ENCODE data around the gene IGFBP5.
A peak's percentile ranks its signal among the peaks of the same experiment; 100 is the strongest.

The IGFBP5 gene

GRCh38 chr2:216687646-216688045 is 7.7 kb downstream of the IGFBP5 start:
- no peak for DNase-seq

- DNase-seq, result no peak
Observed at GRCh38 chr2:216687111-216687510, 8.2 kb downstream of the IGFBP5 start.

GRCh38 chr2:216685327-216685875 is 9.9 kb downstream of the IGFBP5 start:
- DNase-seq, result peak; percentile 35

- peak; percentile 92 for DNase-seq
Observed at GRCh38 chr2:216683846-216684245, 11.5 kb downstream of the IGFBP5 start.

DNA sequence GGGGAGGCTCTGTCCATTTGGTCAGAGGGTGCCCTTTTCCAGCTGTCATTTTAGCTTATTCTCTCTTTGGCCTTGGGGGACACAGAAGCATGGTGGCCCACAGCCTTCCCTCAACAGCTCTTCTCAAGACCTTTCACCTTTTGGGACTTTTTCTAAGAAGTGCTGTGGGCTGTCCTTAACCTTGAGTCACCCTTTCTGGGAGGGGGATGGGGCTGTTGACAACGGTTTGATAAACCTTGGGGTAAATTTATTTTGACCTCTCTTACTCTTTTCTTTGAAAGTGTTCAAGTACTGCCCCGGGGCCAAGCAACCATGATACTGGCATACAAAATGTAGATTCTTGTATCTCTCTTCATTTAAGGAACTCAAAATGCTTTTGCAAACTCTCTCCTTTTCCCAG is 13.7 kb downstream of the IGFBP5 start:
- no peak for DNase-seq

DNA sequence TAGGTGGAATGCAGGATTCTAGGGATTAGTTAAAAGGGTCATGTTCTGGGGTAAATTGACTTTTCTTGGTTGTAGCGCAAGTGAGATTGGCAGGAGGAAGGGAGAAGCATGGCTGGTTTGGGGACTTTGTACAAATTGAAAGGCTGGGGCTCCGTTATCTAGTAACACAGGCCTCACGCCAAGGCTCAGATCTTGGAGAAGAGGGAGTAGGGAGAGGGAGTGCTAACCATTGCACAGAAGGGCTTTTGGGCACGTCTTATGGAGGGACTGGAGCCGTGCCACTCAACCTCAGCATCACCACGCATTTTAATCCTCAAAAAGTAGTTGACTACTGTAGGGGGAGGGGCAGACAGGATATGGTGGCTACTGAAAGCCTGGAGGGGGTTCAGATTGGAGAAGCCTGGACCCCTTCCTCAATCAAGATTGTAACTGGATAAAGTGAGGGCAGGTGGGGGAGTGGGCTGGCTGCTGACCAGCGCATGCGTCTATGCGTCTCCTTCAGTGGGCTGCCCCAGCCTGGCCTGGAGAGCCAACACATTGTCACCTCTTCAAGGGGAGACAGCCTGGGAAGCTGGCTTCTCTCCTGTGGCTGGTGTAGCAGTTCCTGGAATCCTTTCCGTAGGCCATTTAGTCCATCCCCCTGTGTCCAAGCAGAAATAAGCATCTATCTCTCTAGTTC is 14.3 kb downstream of the IGFBP5 start:
- DNase-seq, result no peak

- no peak for DNase-seq
Observed at GRCh38 chr2:216679658-216680024, 15.7 kb downstream of the IGFBP5 start.

GRCh38 chr2:216678813-216679657 is 16.3 kb downstream of the IGFBP5 start:
- no peak for DNase-seq

DNA sequence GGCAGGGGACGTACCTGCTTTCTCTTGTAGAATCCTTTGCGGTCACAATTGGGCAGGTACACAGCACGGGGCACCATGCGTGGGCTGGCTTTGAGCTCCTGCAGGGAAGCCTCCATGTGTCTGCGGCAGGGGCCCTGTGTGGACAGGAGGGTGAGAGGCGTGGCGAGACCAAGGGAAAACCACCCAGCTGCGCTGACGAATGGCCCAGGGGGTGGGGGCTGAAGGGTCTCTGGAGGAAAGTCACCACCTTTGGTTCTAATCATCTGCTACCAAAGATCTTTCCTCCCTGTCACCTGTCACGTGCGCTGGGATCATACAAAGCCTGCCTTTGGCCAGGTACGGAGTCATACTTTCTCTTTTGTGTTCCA is 17.3 kb downstream of the IGFBP5 start:
- DNase-seq, result no peak

GRCh38 chr2:216677439-216678097 is 17.8 kb downstream of the IGFBP5 start:
- DNase-seq, result no peak

GRCh38 chr2:216676630-216677029 is 18.7 kb downstream of the IGFBP5 start:
- DNase-seq, result no peak

- no peak for DNase-seq
Observed at GRCh38 chr2:216674376-216674775, 21.0 kb downstream of the IGFBP5 start.

- DNase-seq, result no peak
Observed at GRCh38 chr2:216673609-216674008, 21.7 kb downstream of the IGFBP5 start.

- DNase-seq, result no peak
Observed at GRCh38 chr2:216673021-216673420, 22.3 kb downstream of the IGFBP5 start.

DNA sequence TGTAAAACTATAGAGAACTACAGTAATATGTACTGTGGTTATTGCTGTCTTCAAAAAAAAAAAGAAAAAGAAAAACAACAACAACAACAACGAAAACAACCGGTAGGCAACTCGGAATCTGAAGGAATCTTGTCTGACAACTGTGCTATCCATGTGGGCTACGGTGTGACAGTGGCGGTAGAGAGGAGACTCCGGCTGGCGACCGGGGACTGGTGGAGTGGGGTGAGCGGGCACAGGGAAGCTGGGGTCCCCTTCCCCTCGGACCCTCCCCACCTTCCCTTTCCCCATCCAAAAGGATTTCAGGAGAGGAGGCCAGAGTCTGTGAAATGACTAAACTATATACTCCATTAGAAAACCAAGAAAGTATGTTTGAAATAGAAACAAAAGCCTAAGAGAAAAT is 22.9 kb downstream of the IGFBP5 start:
- DNase-seq, result no peak

- DNase-seq, result no peak
Observed at GRCh38 chr2:216671791-216672343, 23.5 kb downstream of the IGFBP5 start.

- DNase-seq, result no peak
Observed at GRCh38 chr2:216671081-216671411, 24.3 kb downstream of the IGFBP5 start.

GRCh38 chr2:216670266-216671080 is 24.9 kb downstream of the IGFBP5 start:
- no peak for DNase-seq

GRCh38 chr2:216666461-216667233 is 28.7 kb downstream of the IGFBP5 start:
- peak; percentile 65 for DNase-seq

DNA sequence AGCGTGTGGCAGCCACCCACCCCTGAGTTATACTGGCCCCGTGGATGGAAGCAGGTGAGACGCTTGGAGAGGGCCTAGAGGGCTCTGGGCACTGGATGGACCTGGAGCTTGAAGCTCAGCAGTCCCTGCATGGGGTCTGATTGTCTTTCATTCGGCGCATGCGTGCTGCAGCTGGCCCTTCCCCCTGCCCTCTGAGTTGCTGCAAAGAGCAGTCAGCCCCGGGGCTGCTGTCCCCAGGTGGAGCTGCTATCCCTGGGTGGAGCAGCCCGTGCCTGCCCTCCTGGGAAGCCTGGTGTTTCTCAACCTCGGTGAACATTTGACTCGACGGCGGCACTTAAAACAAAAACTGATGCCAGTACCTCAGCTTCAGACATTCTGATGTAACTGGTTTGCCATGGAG is 29.6 kb downstream of the IGFBP5 start:
- DNase-seq, result no peak

DNA sequence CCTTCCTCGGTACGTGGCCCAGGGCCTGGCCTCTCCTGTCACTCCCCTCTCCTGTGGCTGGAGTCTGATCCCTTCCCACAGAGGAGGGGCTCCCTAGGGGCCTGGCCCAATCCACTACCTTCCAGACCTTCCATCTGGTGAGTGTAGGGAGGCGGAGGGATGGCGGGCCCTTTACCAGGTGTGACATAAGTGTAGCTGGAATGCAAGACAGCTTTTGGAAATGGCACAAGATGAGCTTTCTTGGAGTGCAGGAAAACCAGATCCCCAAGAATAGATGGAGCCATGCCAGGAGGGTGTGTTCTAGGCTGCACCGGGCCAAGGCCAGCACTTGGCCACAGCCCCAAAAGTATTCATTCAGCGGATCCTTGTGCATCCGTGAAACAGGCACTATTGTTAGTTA is 30.1 kb downstream of the IGFBP5 start:
- DNase-seq, result peak; percentile 45

All from fibroblast of skin of abdomen (primary cell).